ENCODE results near the gene PTBP2. TPM values are rescaled to one million over a fixed set of nuclear protein-coding genes. Genes with fewer than 3 reads are reported as not detected.

Gene PTBP2
- total RNA-seq, 1 donor from 2014 or later: 8.1 TPM

DNA sequence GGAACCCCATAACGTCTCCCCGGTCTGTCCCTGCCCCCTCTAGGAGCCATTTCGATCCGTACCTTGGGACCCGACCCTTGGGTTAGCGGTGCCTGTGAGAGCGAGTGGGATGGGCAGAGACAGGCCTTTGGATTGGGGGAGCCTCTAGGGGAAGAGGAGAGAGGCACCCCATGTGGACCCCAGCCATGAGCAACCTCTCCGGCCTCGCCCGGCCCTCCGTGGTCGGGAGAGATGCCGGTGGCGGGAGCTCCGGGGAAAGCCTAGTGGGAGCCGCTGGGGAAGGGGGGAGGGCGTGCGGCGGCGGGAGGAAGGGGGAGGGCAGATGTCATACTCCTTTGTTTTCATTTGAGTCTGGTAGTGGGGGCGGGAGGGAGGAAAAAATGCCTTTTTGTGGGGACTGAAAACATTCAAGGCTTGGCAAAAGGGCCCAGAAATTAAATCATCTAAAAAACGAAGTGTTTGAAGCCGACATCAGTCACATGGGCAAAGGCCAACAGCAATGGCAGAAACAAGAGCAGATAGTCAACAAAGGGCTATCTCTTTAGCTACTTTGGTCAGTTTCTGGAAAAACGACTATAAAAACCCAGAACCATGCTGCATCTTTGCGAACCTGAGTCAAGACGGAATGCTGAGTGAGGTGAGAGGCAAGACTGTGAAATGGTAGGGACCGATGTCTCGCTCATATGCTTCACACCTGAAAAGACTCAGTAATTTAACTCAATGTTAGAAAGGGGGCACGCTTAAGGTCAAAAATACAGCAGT is 758 bp downstream of the PTBP2 start:
- H3K27me3 ChIP-seq (ENCODE audit: control insufficient read depth, insufficient read depth, low read length): no peaks in the 10 kb centered on the region
- H3K4me3 ChIP-seq (ENCODE audit: low read depth, low read length): peak overlapping the region; percentile 99
- DNase-seq (ENCODE audit: low read depth): no peak
- TF ChIP-seq, protein P1, sequence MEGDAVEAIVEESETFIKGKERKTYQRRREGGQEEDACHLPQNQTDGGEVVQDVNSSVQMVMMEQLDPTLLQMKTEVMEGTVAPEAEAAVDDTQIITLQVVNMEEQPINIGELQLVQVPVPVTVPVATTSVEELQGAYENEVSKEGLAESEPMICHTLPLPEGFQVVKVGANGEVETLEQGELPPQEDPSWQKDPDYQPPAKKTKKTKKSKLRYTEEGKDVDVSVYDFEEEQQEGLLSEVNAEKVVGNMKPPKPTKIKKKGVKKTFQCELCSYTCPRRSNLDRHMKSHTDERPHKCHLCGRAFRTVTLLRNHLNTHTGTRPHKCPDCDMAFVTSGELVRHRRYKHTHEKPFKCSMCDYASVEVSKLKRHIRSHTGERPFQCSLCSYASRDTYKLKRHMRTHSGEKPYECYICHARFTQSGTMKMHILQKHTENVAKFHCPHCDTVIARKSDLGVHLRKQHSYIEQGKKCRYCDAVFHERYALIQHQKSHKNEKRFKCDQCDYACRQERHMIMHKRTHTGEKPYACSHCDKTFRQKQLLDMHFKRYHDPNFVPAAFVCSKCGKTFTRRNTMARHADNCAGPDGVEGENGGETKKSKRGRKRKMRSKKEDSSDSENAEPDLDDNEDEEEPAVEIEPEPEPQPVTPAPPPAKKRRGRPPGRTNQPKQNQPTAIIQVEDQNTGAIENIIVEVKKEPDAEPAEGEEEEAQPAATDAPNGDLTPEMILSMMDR (IDR thresholded peaks at IDR 0.05; ENCODE audit: insufficient read depth, low read length, poor library complexity, severe bottlenecking): no peak
- no peaks in the 10 kb centered on the region for H3K36me3 ChIP-seq (ENCODE audit: control insufficient read depth, insufficient read depth, low read length)

GRCh38 chr1:96722958-96723357 is 1.4 kb downstream of the PTBP2 start:
- TF ChIP-seq, protein P1 (IDR thresholded peaks at IDR 0.05; ENCODE audit: insufficient read depth, low read length, poor library complexity, severe bottlenecking): no peak
- Histone ChIP-seq H3K27me3 (ENCODE audit: control insufficient read depth, insufficient read depth, low read length) (no peaks in the 10 kb centered on the region), H3K36me3 (ENCODE audit: control insufficient read depth, insufficient read depth, low read length) (no peaks in the 10 kb centered on the region), H3K4me3 (ENCODE audit: low read depth, low read length) (peak overlapping the region; percentile 99)
- DNase-seq (ENCODE audit: low read depth): no peak

GRCh38 chr1:96723377-96723776 is 1.8 kb downstream of the PTBP2 start:
- TF ChIP-seq, protein P1 (IDR thresholded peaks at IDR 0.05; ENCODE audit: insufficient read depth, low read length, poor library complexity, severe bottlenecking): no peak
- DNase-seq (ENCODE audit: low read depth): no peak
- Histone ChIP-seq H3K27me3 (ENCODE audit: control insufficient read depth, insufficient read depth, low read length) (no peaks in the 10 kb centered on the region), H3K4me3 (ENCODE audit: low read depth, low read length) (peak overlapping the region; percentile 99), H3K36me3 (ENCODE audit: control insufficient read depth, insufficient read depth, low read length) (no peaks in the 10 kb centered on the region)

DNA sequence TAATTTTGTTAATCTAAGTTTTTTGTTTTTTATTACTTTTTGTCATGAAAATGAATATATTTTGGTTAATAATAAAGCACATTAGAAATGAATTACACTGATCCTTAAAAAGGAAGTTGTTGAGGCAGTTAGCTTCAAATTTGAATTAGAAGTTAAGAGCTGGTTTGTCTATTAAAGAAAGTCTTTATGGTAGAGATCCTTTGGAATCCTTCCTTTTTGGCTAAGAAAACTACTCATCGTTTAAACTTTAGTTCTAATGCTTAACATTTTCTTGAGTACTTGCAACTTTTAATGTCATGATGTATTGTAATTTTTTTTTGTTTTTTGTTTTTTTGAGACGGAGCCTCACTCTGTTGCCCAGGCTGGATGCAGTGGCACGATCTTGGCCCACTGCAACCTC is 2.4 kb downstream of the PTBP2 start:
- Histone ChIP-seq H3K4me3 (ENCODE audit: low read depth, low read length) (no peak overlapping the region), H3K27me3 (ENCODE audit: control insufficient read depth, insufficient read depth, low read length) (no peaks in the 10 kb centered on the region), H3K36me3 (ENCODE audit: control insufficient read depth, insufficient read depth, low read length) (no peaks in the 10 kb centered on the region)
- TF ChIP-seq, protein P1 (IDR thresholded peaks at IDR 0.05; ENCODE audit: insufficient read depth, low read length, poor library complexity, severe bottlenecking): no peak
- no peak for DNase-seq (ENCODE audit: low read depth)

- TF ChIP-seq, protein P1 (IDR thresholded peaks at IDR 0.05; ENCODE audit: insufficient read depth, low read length, poor library complexity, severe bottlenecking): no peak
- no peak overlapping the region for H3K4me3 ChIP-seq (ENCODE audit: low read depth, low read length)
- H3K36me3 ChIP-seq (ENCODE audit: control insufficient read depth, insufficient read depth, low read length): no peaks in the 10 kb centered on the region
- DNase-seq (ENCODE audit: low read depth): no peak
- no peaks in the 10 kb centered on the region for H3K27me3 ChIP-seq (ENCODE audit: control insufficient read depth, insufficient read depth, low read length)
These were observed 6.3 kb downstream of the PTBP2 start for GRCh38 chr1:96727860-96728259.

Data from kidney epithelial cell (primary cell).